Measurements from ENCODE around the gene RPL11.

GRCh38 chr1:23701996-23702395, 10.4 kb downstream of the RPL11 start:
- TF ChIP-seq EZH2phosphoT487 (IDR thresholded peaks at IDR 0.05; ENCODE audit: insufficient read depth, low read depth): no peak
- no peak for TF ChIP-seq EZH2 (IDR thresholded peaks at IDR 0.05; ENCODE audit: insufficient read depth, poor library complexity, severe bottlenecking)
